Measurements from ENCODE around the gene PWWP2B.

PWWP2B gene

GRCh38 chr10:132420469-132420980 lies 23.5 kb downstream of the PWWP2B start:
- Histone ChIP-seq H3K9ac (ENCODE audit: low read length) (no peak overlapping the region), H3K36me3 (ENCODE audit: insufficient read depth, low read length) (peaks cover 5% of the 10 kb centered on the region), H3K9me3 (ENCODE audit: low read length) (no peaks in the 10 kb centered on the region), H3K27ac (ENCODE audit: low read depth, low read length) (peak overlapping the region; percentile 95), H3K27me3 (ENCODE audit: control insufficient read depth in 1 of 2, insufficient read depth in 2 of 2, low read length in 2 of 2) (no peaks in the 10 kb centered on the region), H3K4me3 (ENCODE audit: low read depth in 1 of 2, low read length in 2 of 2) (no peak overlapping the region), H3K4me1 (ENCODE audit: insufficient read depth, low read length) (peaks cover 64% of the 10 kb centered on the region)

DNA sequence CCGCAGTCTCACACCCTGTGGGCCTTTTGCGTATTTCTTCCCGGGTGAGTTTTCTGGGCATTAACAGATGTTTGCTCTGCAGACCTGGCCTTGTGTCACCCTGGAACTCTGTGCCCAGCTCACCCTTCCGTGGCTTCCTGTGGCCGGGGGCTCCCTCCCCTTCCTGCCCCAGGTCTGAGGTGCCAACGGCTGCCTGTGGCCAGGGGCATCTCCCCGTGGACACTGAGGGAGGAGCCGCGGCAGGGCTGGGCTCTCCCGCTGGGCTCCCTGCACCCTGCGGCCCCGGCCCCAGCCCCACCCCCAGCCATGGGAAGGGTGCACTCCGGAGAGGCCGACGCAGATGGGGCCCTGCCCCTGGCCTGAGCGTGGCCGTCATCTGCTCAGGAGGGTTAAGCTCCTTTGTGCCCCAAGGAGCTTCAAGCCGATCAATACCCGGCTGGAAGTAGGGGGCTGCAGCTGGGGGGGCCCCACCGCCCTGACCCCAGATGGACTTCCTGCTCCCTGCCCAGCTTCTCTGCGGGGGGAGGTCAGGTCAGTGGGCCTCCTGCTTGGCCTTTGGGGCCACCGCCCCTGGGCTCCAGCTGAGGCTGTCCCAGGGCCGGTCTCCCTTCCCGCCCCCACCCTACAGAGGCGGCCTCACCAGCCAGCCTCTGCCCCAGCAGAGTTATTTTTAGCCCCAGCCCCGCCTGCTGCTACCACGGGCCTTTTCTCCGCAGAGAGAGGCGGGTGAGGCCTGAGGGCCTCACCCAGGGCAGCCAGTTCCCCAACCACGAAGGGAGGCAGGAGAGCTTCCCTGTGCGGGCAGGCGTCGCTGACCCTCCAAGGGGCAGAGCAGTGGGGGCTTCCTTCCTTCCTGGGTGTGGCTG lies 24.2 kb downstream of the PWWP2B start:
- peak overlapping the region; percentile 28 for H3K9ac ChIP-seq (ENCODE audit: low read length)
- peak overlapping the region; percentile 95 for H3K27ac ChIP-seq (ENCODE audit: low read depth, low read length)
- no peaks in the 10 kb centered on the region for H3K27me3 ChIP-seq (ENCODE audit: control insufficient read depth in 1 of 2, insufficient read depth in 2 of 2, low read length in 2 of 2)
- peak overlapping the region; percentile 6 to 20 for H3K4me3 ChIP-seq (ENCODE audit: low read depth in 1 of 2, low read length in 2 of 2)
- H3K4me1 ChIP-seq (ENCODE audit: insufficient read depth, low read length), result peaks cover 59% of the 10 kb centered on the region
- H3K9me3 ChIP-seq (ENCODE audit: low read length), result no peaks in the 10 kb centered on the region
- no peaks in the 10 kb centered on the region for H3K36me3 ChIP-seq (ENCODE audit: insufficient read depth, low read length)

DNA sequence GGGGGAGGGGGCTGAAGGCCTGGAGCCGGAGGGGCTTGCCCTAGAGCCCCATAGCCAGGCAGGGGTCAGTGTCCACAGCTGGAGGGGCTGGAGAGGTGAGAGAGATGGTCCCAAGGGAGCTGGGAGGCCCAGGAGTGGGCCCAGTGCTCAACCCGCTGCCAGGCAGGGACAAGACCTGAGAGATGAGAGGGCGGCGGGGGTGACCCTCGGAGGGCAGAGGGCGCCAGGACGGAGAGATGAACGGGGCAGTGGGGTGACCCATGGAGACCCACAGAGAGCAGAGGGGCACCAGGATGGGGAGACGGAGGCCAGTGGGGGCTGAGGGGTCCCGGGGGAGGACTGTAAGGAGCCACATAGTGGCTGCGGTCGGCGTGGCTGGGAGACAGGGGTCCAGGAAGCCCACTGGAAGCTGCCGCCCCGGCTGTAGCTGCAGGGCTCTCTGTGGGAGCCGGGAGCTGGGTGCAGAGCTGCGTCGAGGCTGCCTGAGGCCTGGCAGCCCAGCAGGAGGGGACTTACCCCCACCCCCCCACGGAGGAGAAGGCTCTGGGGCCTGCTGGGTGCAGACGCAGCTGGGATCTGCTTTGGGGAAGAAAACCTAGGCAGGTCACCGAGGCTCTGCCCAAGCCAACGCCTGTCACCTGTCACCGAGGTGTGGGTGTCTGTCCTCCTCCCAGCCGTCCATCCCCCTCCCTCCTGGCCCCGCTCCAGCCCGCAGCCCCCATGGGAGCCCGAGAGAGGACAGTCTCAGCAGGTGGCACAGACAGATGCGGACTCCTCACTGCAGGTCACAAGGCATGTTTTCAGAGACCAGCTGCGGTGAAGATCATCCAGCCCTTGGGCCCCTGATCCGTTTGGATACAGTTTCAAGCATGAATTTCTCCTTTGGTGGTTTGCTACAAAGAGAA lies 25.1 kb downstream of the PWWP2B start:
- Histone ChIP-seq H3K4me1 (ENCODE audit: insufficient read depth, low read length) (peaks cover 59% of the 10 kb centered on the region), H3K9me3 (ENCODE audit: low read length) (no peaks in the 10 kb centered on the region), H3K27me3 (ENCODE audit: control insufficient read depth in 1 of 2, insufficient read depth in 2 of 2, low read length in 2 of 2) (no peaks in the 10 kb centered on the region), H3K36me3 (ENCODE audit: insufficient read depth, low read length) (peaks cover 2% of the 10 kb centered on the region), H3K4me3 (ENCODE audit: low read depth in 1 of 2, low read length in 2 of 2) (peak overlapping the region; percentile 10 to 20), H3K27ac (ENCODE audit: low read depth, low read length) (peak overlapping the region; percentile 95), H3K9ac (ENCODE audit: low read length) (peak overlapping the region; percentile 28)

- Histone ChIP-seq H3K9ac (ENCODE audit: low read length) (peak overlapping the region; percentile 0), H3K27ac (ENCODE audit: low read depth, low read length) (peak overlapping the region; percentile 8), H3K27me3 (ENCODE audit: control insufficient read depth in 1 of 2, insufficient read depth in 2 of 2, low read length in 2 of 2) (no peaks in the 10 kb centered on the region), H3K4me3 (ENCODE audit: low read depth in 1 of 2, low read length in 2 of 2) (peak overlapping the region in 1 of 2 donors; percentile 20), H3K36me3 (ENCODE audit: insufficient read depth, low read length) (peaks cover 13% of the 10 kb centered on the region), H3K4me1 (ENCODE audit: insufficient read depth, low read length) (peaks cover 55% of the 10 kb centered on the region), H3K9me3 (ENCODE audit: low read length) (no peaks in the 10 kb centered on the region)
Measured at GRCh38 chr10:132422903-132423825, 26.2 kb downstream of the PWWP2B start.

DNA sequence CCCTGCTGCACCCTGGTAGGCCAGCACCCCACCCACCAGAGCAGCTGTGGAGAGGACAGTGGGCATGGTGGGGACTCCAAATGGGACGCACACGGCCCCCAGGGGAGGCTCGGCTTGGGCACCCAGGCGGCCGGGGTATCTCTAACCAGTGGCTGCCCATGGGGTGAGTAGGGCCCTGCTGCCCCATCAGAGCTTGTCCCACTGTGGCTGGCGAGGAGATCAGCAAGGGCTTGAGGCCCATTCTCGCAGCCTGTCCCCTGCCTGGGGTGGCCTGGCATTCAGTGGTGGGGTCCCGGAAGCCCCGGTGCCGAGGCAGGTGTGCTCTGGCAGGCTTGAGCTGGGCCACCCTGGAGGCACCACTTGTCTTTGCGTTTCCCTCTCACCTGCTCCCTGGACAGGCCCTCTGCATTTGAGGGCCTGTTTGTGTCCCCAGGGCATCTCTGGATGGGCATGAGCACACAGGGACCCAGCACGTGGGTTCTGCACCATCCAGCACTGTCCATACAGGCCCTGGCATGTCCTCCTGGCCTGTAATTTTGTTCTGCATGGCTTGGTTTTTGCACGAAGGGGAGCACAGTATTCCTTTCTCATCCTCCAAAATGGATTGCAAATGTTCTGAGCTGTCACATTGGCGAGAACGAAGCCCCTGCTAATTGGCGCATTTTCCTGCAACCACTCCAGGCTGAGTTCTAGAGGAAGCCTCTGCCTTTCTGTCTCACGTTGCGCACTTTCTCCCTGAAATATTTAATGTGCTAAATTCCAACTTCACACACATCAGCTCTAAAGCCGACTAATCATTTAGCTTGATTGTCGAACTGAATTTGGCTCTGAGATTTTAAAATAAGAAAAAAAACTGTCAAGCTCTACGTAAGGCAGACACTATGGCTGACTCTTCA lies 27.2 kb downstream of the PWWP2B start:
- Histone ChIP-seq H3K27ac (ENCODE audit: low read depth, low read length) (no peak overlapping the region), H3K27me3 (ENCODE audit: control insufficient read depth in 1 of 2, insufficient read depth in 2 of 2, low read length in 2 of 2) (no peaks in the 10 kb centered on the region), H3K9ac (ENCODE audit: low read length) (no peak overlapping the region), H3K4me1 (ENCODE audit: insufficient read depth, low read length) (peaks cover 44% of the 10 kb centered on the region), H3K9me3 (ENCODE audit: low read length) (no peaks in the 10 kb centered on the region), H3K4me3 (ENCODE audit: low read depth in 1 of 2, low read length in 2 of 2) (no peak overlapping the region), H3K36me3 (ENCODE audit: insufficient read depth, low read length) (peaks cover 14% of the 10 kb centered on the region)

DNA sequence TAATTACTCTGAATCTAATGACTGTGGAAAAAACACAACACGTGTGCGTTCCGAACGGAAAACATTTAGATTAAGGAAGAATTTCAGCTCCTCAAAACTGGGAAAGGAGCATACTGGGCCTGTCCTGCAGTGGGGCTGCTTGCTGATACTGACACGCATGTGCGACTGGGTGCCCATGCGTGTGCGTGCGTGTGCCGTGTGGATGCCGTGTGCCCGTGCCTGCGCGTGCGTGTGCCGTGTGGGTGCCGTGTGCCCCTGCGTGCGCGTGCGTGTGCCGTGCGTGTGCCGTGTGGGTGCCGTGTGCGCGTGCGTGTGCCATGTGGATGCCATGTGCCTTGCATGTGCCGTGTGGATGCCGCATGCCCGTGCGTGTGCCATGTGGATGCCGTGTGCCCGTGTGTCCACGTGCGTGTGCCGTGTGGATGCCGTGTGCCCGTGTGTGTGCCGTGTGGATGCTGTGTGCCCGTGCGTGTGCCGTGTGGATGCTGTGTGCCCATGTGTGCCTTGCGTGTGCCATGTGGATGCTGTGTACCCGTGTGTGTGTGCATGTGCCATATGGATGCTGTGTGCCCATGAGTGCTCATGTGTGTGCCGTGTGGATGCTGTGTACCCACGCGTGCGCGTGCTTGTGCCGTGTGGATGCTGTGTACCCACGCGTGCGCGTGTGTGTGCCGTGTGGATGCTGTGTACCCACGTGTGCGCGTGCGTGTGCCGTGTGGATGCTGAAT lies 28.2 kb downstream of the PWWP2B start:
- H3K9ac ChIP-seq (ENCODE audit: low read length), result no peak overlapping the region
- H3K27ac ChIP-seq (ENCODE audit: low read depth, low read length), result no peak overlapping the region
- H3K4me1 ChIP-seq (ENCODE audit: insufficient read depth, low read length), result peaks cover 44% of the 10 kb centered on the region
- no peaks in the 10 kb centered on the region for H3K27me3 ChIP-seq (ENCODE audit: control insufficient read depth in 1 of 2, insufficient read depth in 2 of 2, low read length in 2 of 2)
- peaks cover 14% of the 10 kb centered on the region for H3K36me3 ChIP-seq (ENCODE audit: insufficient read depth, low read length)
- no peaks in the 10 kb centered on the region for H3K9me3 ChIP-seq (ENCODE audit: low read length)
- no peak overlapping the region for H3K4me3 ChIP-seq (ENCODE audit: low read depth in 1 of 2, low read length in 2 of 2)

DNA sequence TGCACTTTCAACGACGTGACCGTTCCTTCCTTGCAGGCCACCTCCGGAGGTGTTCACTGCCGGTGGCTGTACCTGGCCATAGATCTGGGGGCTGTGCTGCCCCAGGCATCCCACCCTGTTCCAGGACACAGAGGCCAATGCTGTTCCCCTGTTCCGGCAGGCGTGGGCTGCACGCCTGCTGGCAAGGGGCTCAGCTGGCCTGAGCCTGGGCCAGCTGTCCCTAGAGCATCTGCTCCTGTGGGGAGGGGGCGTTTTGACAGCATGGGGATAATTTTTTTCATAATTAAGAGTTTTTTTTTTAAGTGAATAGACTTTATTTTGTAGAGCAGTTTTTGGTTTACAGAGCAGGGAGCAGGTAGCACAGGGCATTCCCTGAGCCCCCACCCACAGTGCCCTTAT lies 28.8 kb downstream of the PWWP2B start:
- no peak overlapping the region for H3K27ac ChIP-seq (ENCODE audit: low read depth, low read length)
- H3K4me1 ChIP-seq (ENCODE audit: insufficient read depth, low read length), result peaks cover 39% of the 10 kb centered on the region
- H3K9me3 ChIP-seq (ENCODE audit: low read length), result no peaks in the 10 kb centered on the region
- peaks cover 14% of the 10 kb centered on the region for H3K36me3 ChIP-seq (ENCODE audit: insufficient read depth, low read length)
- no peak overlapping the region for H3K4me3 ChIP-seq (ENCODE audit: low read depth in 1 of 2, low read length in 2 of 2)
- H3K9ac ChIP-seq (ENCODE audit: low read length), result no peak overlapping the region
- no peaks in the 10 kb centered on the region for H3K27me3 ChIP-seq (ENCODE audit: control insufficient read depth in 1 of 2, insufficient read depth in 2 of 2, low read length in 2 of 2)

DNA sequence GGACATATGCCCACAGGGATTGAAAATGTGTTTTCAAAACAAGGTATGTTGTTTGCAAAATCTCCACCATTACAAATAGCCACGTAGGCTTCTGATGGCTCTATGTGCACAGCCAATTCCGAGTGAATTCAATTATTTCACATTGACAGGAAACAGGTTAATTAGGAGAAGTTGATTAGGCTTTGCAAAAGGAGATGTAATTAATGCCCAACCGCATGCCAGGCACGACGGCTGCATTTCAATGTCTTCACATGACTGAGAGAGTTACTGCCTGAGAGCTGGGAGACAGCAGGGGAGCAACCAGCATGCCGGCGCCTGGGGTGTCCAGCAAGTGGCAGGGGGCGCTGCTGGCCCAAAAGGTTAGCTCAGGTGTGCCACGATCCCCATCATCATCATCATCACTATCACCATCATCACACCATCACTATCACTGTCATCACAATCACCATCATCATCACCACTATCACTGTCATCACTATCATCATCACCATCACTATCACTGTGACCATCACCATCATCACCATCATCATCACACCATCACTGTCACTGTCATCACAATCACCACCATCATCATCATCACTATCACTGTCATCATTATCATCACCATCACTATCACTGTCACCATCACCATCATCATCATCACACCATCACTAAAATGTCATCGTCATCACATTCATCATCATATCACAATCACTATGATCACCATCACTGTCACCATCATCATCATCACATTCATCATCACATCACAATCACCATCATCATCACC lies 30.2 kb downstream of the PWWP2B start:
- no peak overlapping the region for H3K27ac ChIP-seq (ENCODE audit: low read depth, low read length)
- no peak overlapping the region for H3K9ac ChIP-seq (ENCODE audit: low read length)

DNA sequence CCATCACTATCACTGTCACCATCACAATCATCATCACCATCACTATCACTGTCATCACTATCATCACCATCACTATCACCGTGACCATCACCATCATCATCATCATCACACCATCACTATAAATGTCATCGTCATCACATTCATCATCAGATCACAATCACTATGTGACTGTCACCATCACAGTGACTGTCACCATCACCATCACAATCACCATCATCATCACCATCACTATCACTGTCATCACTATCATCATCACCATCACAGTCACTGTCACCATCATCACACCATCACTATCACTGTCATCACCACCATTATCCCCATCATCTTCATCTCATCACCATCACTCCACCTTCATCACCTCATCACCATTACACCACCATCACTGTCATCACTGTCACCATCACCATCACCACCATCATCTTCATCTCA lies 31.0 kb downstream of the PWWP2B start:
- no peak overlapping the region for H3K9ac ChIP-seq (ENCODE audit: low read length)
- H3K9me3 ChIP-seq (ENCODE audit: low read length), result no peaks in the 10 kb centered on the region
- H3K4me3 ChIP-seq (ENCODE audit: low read depth in 1 of 2, low read length in 2 of 2), result no peak overlapping the region
- H3K27ac ChIP-seq (ENCODE audit: low read depth, low read length), result no peak overlapping the region
- peaks cover 14% of the 10 kb centered on the region for H3K36me3 ChIP-seq (ENCODE audit: insufficient read depth, low read length)
- peaks cover 21% of the 10 kb centered on the region for H3K4me1 ChIP-seq (ENCODE audit: insufficient read depth, low read length)
- no peaks in the 10 kb centered on the region for H3K27me3 ChIP-seq (ENCODE audit: control insufficient read depth in 1 of 2, insufficient read depth in 2 of 2, low read length in 2 of 2)

More for the DNA sequence above, 30.2 kb downstream of the PWWP2B start:
- no peaks in the 10 kb centered on the region for H3K9me3 ChIP-seq (ENCODE audit: low read length)
- H3K4me1 ChIP-seq (ENCODE audit: insufficient read depth, low read length), result peaks cover 29% of the 10 kb centered on the region
- H3K4me3 ChIP-seq (ENCODE audit: low read depth in 1 of 2, low read length in 2 of 2), result no peak overlapping the region
- H3K27me3 ChIP-seq (ENCODE audit: control insufficient read depth in 1 of 2, insufficient read depth in 2 of 2, low read length in 2 of 2), result no peaks in the 10 kb centered on the region
- peaks cover 14% of the 10 kb centered on the region for H3K36me3 ChIP-seq (ENCODE audit: insufficient read depth, low read length)
